ENCODE measurements around the gene TOM1L2. TPM values are rescaled to one million over a fixed set of nuclear protein-coding genes. Genes with fewer than 3 reads are reported as not detected.

TOM1L2 gene
- total RNA-seq, 4 donors from 2014 or later = 15.6 to 85.9 (median 34.9) TPM

DNA sequence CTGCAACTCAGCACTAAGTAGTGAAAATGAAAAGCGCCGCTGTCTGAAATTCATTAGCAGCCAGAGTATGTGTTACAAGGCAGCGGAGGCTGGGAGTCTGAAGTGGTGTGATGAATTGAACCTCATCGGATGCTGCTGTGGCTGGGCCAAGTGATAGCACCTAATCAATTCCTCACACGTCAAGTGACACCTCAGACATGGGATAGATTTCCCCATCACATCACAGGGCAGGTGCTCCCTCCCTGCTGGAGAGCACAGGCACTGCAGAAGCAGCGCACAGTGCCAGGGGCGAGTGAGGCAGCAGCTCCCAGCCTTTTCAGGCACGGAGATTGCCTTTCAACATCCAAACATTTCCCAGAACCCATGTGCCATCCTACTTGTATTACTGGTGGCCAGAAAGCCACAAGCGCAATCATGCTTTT, 32.7 kb upstream of the TOM1L2 start:
- no peaks in the 10 kb centered on the region for H3K9me3 ChIP-seq
- intact Hi-C loops (cut with DNase I; ENCODE audit: low total_unique reads) = no loop called here
- no peak for TF ChIP-seq POLR2A (IDR thresholded peaks at IDR 0.05)
- TF ChIP-seq, protein P1, sequence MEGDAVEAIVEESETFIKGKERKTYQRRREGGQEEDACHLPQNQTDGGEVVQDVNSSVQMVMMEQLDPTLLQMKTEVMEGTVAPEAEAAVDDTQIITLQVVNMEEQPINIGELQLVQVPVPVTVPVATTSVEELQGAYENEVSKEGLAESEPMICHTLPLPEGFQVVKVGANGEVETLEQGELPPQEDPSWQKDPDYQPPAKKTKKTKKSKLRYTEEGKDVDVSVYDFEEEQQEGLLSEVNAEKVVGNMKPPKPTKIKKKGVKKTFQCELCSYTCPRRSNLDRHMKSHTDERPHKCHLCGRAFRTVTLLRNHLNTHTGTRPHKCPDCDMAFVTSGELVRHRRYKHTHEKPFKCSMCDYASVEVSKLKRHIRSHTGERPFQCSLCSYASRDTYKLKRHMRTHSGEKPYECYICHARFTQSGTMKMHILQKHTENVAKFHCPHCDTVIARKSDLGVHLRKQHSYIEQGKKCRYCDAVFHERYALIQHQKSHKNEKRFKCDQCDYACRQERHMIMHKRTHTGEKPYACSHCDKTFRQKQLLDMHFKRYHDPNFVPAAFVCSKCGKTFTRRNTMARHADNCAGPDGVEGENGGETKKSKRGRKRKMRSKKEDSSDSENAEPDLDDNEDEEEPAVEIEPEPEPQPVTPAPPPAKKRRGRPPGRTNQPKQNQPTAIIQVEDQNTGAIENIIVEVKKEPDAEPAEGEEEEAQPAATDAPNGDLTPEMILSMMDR (IDR thresholded peaks at IDR 0.05) = no peak

DNA sequence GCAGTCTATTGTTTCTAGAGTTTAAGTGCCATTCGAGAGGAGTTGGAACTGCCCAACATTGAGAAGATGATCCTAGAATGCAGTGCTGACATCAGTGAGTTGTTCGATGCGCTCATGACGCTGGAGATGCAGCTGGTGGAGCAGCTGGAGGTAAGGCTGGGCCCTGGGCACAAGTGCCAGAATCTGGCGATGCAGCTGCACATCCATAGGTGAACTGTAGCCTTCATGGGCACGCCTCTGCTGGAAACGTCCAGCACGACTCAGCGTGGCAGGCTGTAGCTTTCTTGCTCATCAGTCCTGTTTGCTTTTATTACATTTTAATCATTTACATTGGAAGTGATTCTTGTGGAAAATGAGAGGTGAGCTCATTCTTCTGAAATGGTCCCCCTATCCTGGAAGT, 32.1 kb upstream of the TOM1L2 start:
- Histone ChIP-seq H3K27me3 (no peaks in the 10 kb centered on the region), H3K4me1 (no peaks in the 10 kb centered on the region), H3K9me3 (no peaks in the 10 kb centered on the region), H3K27ac (no peak overlapping the region), H3K4me3 (no peak overlapping the region), H3K36me3 (no peaks in the 10 kb centered on the region)
- intact Hi-C loops (cut with DNase I; ENCODE audit: low total_unique reads) = no loop called here
- no peak for DNase-seq
- TF ChIP-seq, protein P1 (IDR thresholded peaks at IDR 0.05) = no peak
- no peak for TF ChIP-seq POLR2A (IDR thresholded peaks at IDR 0.05)

More for the DNA sequence above, 32.7 kb upstream of the TOM1L2 start:
- Histone ChIP-seq H3K4me3 (no peak overlapping the region), H3K27ac (no peak overlapping the region), H3K27me3 (no peaks in the 10 kb centered on the region), H3K4me1 (no peaks in the 10 kb centered on the region), H3K36me3 (no peaks in the 10 kb centered on the region)
- DNase-seq = no peak

DNA sequence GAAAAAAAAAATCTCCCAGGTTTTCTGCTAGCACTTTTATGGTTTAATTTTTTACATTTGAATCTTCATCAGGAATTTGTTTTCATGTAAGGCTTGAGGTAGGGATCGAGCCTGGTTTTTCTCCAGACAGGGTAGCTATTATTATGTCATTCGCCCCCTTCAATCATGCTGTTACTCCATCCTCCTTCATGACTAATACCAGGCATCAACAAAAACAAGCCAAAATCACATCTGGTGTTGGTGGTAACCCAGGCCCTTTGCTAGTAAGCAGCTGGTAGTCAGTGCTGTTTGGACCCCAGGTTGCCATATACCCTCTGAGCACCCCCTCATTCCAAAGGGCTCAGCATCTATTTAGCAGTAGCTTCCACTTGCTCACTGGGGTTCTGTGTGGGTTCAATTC, 30.0 kb upstream of the TOM1L2 start:
- no peaks in the 10 kb centered on the region for H3K36me3 ChIP-seq
- no peak overlapping the region for H3K27ac ChIP-seq
- DNase-seq = no peak
- no peaks in the 10 kb centered on the region for H3K27me3 ChIP-seq
- H3K4me3 ChIP-seq = no peak overlapping the region
- intact Hi-C loops (cut with DNase I; ENCODE audit: low total_unique reads) = no loop called here
- no peak for TF ChIP-seq POLR2A (IDR thresholded peaks at IDR 0.05)
- TF ChIP-seq, protein P1 (IDR thresholded peaks at IDR 0.05) = no peak
- H3K9me3 ChIP-seq = no peaks in the 10 kb centered on the region
- H3K4me1 ChIP-seq = no peaks in the 10 kb centered on the region

DNA sequence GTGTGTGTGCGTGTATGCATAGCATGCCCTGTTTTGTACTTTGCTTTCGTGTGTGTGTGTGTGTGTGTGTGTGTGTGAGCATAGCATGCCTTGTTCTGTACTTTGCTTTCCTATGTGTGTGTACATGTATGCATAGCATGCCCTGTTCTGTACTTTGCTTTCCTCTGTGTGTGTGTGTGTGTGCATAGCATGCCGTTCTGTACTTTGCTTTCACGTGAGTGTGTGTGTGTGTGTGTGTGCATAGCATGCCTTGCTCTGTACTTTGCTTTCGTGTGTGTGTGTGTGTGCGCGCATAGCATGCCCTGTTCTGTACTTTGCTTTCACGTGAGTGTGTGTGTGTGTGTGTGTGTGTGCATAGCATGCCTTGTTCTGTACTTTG, 27.8 kb upstream of the TOM1L2 start:
- no peak overlapping the region for H3K4me3 ChIP-seq
- no peaks in the 10 kb centered on the region for H3K9me3 ChIP-seq
- no peak for TF ChIP-seq POLR2A (IDR thresholded peaks at IDR 0.05)
- TF ChIP-seq, protein P1 (IDR thresholded peaks at IDR 0.05) = no peak
- intact Hi-C loops (cut with DNase I; ENCODE audit: low total_unique reads) = no loop called here
- DNase-seq = no peak
- H3K36me3 ChIP-seq = no peaks in the 10 kb centered on the region
- no peaks in the 10 kb centered on the region for H3K27me3 ChIP-seq
- no peaks in the 10 kb centered on the region for H3K4me1 ChIP-seq
- no peak overlapping the region for H3K27ac ChIP-seq

DNA sequence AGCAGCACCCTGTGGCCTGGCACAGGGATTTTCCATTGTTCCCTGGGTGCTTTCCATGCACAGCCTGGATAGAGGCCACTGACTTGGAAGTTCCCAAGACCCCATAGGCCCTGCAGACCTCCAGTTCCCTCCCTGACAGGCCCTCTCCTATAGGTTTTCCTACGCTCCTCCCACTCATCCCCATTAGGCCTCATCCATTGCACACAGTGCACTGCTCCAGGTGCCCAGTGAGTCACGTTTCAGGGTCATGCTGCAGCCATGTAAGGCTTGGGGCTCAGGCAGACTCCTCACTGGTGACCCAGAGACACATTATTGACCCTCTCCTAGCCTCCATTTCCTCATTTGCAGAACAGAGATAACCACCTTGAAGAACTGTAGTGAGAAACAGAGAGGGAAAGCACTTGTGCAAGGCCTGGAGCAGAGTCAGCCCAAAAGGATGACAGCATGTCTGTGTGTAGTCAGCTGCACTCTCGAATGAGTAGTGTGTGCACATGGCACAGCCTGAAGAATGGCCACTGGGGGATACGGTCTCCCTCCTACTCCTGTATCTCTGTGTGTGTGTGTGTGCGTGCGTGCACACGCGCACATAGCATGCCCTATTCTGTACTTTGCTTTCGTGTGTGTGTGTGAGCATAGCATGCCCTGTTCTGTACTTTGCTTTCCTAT, 27.3 kb upstream of the TOM1L2 start:
- no peak for DNase-seq
- intact Hi-C loops (cut with DNase I; ENCODE audit: low total_unique reads) = no loop called here
- no peaks in the 10 kb centered on the region for H3K4me1 ChIP-seq
- no peak overlapping the region for H3K4me3 ChIP-seq
- H3K9me3 ChIP-seq = no peaks in the 10 kb centered on the region
- no peak overlapping the region for H3K27ac ChIP-seq
- no peaks in the 10 kb centered on the region for H3K36me3 ChIP-seq
- H3K27me3 ChIP-seq = no peaks in the 10 kb centered on the region
- TF ChIP-seq, protein P1 (IDR thresholded peaks at IDR 0.05) = no peak

All from uterus (tissue), 4 donors.